ENCODE data around the gene MARCHF10. TPM values are rescaled to one million over a fixed set of nuclear protein-coding genes. Genes with fewer than 3 reads are reported as not detected.
A peak's percentile ranks its signal among the peaks of the same experiment; 100 is the strongest.

Gene MARCHF10
- total and polyA plus RNA-seq, 2 of the 4 experiments (the other 2 are of a cell fraction): 0.18 to 0.74 TPM

DNA sequence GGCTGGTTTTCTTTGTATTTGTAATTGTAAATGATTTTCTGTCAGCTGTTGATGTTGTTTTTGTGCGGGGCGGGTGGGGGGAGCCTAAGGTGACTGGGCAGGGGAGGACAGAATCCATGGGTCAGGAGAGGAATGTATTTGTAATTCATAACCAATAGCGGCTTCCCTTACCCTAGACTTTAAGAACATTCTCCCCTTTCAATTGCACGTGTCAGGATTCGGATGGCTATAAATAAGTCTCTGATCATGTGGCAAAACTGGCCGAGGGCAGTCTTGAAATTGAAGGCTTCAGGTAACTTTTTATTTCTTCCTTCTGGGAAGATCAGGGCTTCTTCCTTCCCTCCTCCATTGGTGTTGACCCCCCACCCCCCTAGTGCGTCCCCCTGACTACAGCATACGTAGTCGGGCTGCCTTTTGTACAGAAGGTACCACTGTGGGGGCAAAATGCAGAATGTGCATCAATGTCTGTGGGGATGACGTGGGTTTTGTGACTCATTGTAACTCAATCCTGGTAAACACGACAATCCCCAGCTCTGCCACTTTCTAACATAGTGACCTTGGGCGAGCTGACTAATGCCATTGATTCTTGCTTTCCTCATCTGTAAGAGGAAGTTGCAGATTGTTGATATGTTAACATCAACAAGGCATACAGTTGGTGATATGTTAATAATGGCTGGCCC lies 16.2 kb downstream of the MARCHF10 start:
- no peaks in the 10 kb centered on the region for H3K27me3 ChIP-seq (ENCODE audit: control insufficient read depth, insufficient read depth, low read length)
- peak overlapping the region; percentile 98 for H3K14ac ChIP-seq (replicated peaks; ENCODE audit: low read depth, low read length)
- H3K4me2 ChIP-seq (ENCODE audit: low read depth, low read length): peak overlapping the region; percentile 76
- ChIA-PET POLR2A (ENCODE audit: unreplicated experiment) (no interaction called here), CTCF (no interaction called here)
- H3K23ac ChIP-seq (ENCODE audit: low read depth, low read length): peak overlapping the region; percentile 95
- peak overlapping the region; percentile 91 for H2BK15ac ChIP-seq (ENCODE audit: low read depth, low read length)
- peak overlapping the region; percentile 67 to 93 for H4K8ac ChIP-seq (ENCODE audit: low read depth in 2 of 2, low read length in 2 of 2)
- peak overlapping the region; percentile 87 for H2AK9ac ChIP-seq (replicated peaks; ENCODE audit: low read depth, low read length, poor library complexity)
- in situ Hi-C loops (cut with MboI; ENCODE audit: low sequenced_read_pairs): no loop called here
- H3K9ac ChIP-seq (ENCODE audit: low read depth, low read length): peak overlapping the region; percentile 49
- peak; percentile 100 for DNase-seq
- H3K18ac ChIP-seq (ENCODE audit: low read depth, low read length): peak overlapping the region; percentile 92
- intact Hi-C loops (cut with micrococcal nuclease): loop anchor here (1.0 to 2.0 kb wide), 3 partner anchors 29 to 176 kb away; no protein-coding TSS in a partner anchor
- no peaks in the 10 kb centered on the region; the same call in 1 of the 2 replicates for H4K20me1 ChIP-seq (ENCODE audit: insufficient read depth, low read length)
- H3K4me1 ChIP-seq (ENCODE audit: control insufficient read depth, insufficient read depth, low read length): peaks cover 14% of the 10 kb centered on the region
- WGBS, 2 experiments (ENCODE audit: extremely low coverage in 2 of 2, insufficient read length in 1 of 2): no CpG with 5 or more reads among the region's 12 CpGs
- no peak overlapping the region for H3K4me3 ChIP-seq (ENCODE audit: insufficient read depth, low read depth, low read length)
- H3K27ac ChIP-seq (ENCODE audit: insufficient read depth, low read length): peak overlapping the region; percentile 92
- H4K91ac ChIP-seq (ENCODE audit: insufficient read depth, low read depth, low read length): peak overlapping the region; percentile 94
- peak overlapping the region; percentile 99 for H2BK20ac ChIP-seq (ENCODE audit: low read depth, low read length)
- peak; percentile 52 for ATAC-seq (ENCODE audit: low read depth)
- H3K36me3 ChIP-seq (ENCODE audit: control insufficient read depth, insufficient read depth, low read length): no peaks in the 10 kb centered on the region
- no peaks in the 10 kb centered on the region for H3K9me3 ChIP-seq (ENCODE audit: control insufficient read depth, insufficient read depth, low read length)
- H2AK5ac ChIP-seq (ENCODE audit: low read depth, low read length): peak overlapping the region; percentile 97
- peaks cover 8% of the 10 kb centered on the region; the same call in 1 of the 2 replicates for H3K9me1 ChIP-seq (ENCODE audit: insufficient read depth, low read length)
- peak overlapping the region; percentile 78 for H2AFZ ChIP-seq (replicated peaks; ENCODE audit: low read length, poor library complexity)
- peak overlapping the region; percentile 99 for H2BK120ac ChIP-seq (ENCODE audit: low read depth, low read length)
- no TSS peak for BruUV-seq (replicated peaks)
- peak overlapping the region; percentile 100 for H2BK5ac ChIP-seq (ENCODE audit: low read depth, low read length, poor library complexity, severe bottlenecking)
- dilution Hi-C loops (cut with HindIII; ENCODE audit: low sequenced_read_pairs, unreplicated experiment): no loop called here
- peak; percentile 61 for TF ChIP-seq NFE2L2 (IDR thresholded peaks at IDR 0.05; ENCODE audit: low read depth, low read length)
- TF ChIP-seq BHLHE40 (IDR thresholded peaks at IDR 0.05; ENCODE audit: low read depth, low read length): no peak; the same call in 1 of the 2 replicates
- TF ChIP-seq CEBPB (IDR thresholded peaks at IDR 0.05; ENCODE audit: low read depth, low read length): peak; percentile 87
- TF ChIP-seq RAD21 (IDR thresholded peaks at IDR 0.05; ENCODE audit: low read length): peak; percentile 26
- TF ChIP-seq SMC3 (IDR thresholded peaks at IDR 0.05; ENCODE audit: low read depth, low read length): peak; percentile 18; the same call in 1 of the 2 replicates
- TF ChIP-seq MAZ (IDR thresholded peaks at IDR 0.05; ENCODE audit: borderline replicate concordance, low read depth, low read length): peak; percentile 81
- TF ChIP-seq, protein P1, sequence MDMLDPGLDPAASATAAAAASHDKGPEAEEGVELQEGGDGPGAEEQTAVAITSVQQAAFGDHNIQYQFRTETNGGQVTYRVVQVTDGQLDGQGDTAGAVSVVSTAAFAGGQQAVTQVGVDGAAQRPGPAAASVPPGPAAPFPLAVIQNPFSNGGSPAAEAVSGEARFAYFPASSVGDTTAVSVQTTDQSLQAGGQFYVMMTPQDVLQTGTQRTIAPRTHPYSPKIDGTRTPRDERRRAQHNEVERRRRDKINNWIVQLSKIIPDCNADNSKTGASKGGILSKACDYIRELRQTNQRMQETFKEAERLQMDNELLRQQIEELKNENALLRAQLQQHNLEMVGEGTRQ (IDR thresholded peaks at IDR 0.05; ENCODE audit: low read depth, low read length): 0 out of 2 replicates have a peak, but pooled peaks have one; percentile 20
- peak; percentile 66; the same call in 1 of the 2 replicates for TF ChIP-seq RFX5 (IDR thresholded peaks at IDR 0.05; ENCODE audit: low read depth, low read length)
- peak; percentile 99 for TF ChIP-seq FOS (IDR thresholded peaks at IDR 0.05; ENCODE audit: low read depth, low read length)
- no peak; the same call in 1 of the 2 replicates for TF ChIP-seq POLR2A (IDR thresholded peaks at IDR 0.05; ENCODE audit: low read depth, low read length)
- no peak; the same call in 1 of the 2 replicates for TF ChIP-seq CHD1 (IDR thresholded peaks at IDR 0.05; ENCODE audit: low read depth, low read length)
- TF ChIP-seq, protein P2, sequence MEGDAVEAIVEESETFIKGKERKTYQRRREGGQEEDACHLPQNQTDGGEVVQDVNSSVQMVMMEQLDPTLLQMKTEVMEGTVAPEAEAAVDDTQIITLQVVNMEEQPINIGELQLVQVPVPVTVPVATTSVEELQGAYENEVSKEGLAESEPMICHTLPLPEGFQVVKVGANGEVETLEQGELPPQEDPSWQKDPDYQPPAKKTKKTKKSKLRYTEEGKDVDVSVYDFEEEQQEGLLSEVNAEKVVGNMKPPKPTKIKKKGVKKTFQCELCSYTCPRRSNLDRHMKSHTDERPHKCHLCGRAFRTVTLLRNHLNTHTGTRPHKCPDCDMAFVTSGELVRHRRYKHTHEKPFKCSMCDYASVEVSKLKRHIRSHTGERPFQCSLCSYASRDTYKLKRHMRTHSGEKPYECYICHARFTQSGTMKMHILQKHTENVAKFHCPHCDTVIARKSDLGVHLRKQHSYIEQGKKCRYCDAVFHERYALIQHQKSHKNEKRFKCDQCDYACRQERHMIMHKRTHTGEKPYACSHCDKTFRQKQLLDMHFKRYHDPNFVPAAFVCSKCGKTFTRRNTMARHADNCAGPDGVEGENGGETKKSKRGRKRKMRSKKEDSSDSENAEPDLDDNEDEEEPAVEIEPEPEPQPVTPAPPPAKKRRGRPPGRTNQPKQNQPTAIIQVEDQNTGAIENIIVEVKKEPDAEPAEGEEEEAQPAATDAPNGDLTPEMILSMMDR (conservative IDR thresholded peaks at IDR 0.05; ENCODE audit: low read depth, low read length): no peak
- peak; percentile 63 for TF ChIP-seq MAFK (IDR thresholded peaks at IDR 0.05; ENCODE audit: low read depth, low read length)
- TF ChIP-seq, protein P3, sequence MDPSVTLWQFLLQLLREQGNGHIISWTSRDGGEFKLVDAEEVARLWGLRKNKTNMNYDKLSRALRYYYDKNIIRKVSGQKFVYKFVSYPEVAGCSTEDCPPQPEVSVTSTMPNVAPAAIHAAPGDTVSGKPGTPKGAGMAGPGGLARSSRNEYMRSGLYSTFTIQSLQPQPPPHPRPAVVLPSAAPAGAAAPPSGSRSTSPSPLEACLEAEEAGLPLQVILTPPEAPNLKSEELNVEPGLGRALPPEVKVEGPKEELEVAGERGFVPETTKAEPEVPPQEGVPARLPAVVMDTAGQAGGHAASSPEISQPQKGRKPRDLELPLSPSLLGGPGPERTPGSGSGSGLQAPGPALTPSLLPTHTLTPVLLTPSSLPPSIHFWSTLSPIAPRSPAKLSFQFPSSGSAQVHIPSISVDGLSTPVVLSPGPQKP (IDR thresholded peaks at IDR 0.05; ENCODE audit: borderline replicate concordance, low read depth, low read length): no peak
- peak overlapping the region; percentile 92 for H4K5ac ChIP-seq (ENCODE audit: low read depth, low read length)
- H3K56ac ChIP-seq (ENCODE audit: extremely low read depth, insufficient read depth, low read length): peak overlapping the region; percentile 99
- H3K4ac ChIP-seq (ENCODE audit: low read depth, low read length): peak overlapping the region; percentile 96
- no peaks in the 10 kb centered on the region; a peak in 1 of 4 replicates for H3K79me1 ChIP-seq (ENCODE audit: low read depth in 1 of 2, low read length in 2 of 2)

Measured in IMR-90 (cell line).